IMR-90 (cell line): ENCODE results near the gene FNDC3B.

Source experiments
- CTCF ChIP-seq: conservative IDR thresholded peaks from 2 replicates; pipeline ENCODE4 v1.5.1; 2012; ENCODE audit warnings: mild to moderate bottlenecking, low read depth, low read length, improper control_type of control experiment
- FOS ChIP-seq: fragments of 150-350 bp; IDR thresholded peaks from 2 replicates; pipeline ENCODE4 v1.6.1; 2016; ENCODE audit warnings: low read depth, low read length

DNA sequence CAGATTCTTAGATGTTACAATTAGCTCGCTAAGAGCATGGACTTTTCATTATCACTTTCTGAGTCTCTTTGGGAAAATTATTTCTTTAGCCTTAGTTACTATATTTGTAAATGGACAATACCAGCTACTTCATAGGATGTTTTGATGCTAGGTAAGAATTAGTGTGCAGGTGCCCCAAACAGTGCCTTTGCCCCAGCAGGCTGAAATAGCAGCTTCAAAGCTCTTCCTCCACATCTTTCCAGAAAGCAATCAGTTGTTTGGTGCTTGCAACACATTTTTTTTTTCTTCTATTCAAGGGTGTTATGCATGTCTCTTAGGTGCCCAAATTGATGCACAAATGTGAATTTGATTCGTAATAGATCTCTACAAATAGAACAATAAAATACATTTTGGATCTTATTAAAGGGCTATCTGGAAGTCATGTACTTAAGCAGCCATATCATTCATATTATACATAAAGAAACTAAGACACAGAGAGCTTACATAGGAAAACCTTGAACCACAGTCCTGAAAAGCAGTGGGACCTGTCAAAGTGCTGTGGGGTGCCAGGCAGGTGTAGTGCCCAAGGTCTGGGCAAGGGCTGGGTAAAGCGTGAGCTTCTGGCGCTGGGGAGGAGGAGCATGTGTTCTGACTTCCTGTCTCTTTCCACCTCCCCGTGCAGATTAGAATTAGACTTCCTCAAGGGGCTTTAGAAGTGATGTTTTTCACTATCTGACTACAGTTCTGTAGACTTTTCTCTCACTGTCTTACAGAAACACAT, 62.9 kb downstream of the FNDC3B start:
- no peak for TF ChIP-seq CTCF
- no peak for TF ChIP-seq FOS
